GM18511 (cell line): ENCODE measurements around the gene GCNT2.
"Not testable (repeated sequence)": the region's sequence is repeated elsewhere in the genome, so short reads cannot be mapped to it uniquely, and the experiment has no call there.

Source experiments
- ATAC-seq: cut with Tn5 transposase; IDR thresholded peaks from one replicate; pipeline ENCODE4 v1.9.1; 2021; ENCODE audit warnings: mild to moderate bottlenecking, moderate library complexity; ENCODE audit not compliant: unreplicated experiment

GCNT2 gene

DNA sequence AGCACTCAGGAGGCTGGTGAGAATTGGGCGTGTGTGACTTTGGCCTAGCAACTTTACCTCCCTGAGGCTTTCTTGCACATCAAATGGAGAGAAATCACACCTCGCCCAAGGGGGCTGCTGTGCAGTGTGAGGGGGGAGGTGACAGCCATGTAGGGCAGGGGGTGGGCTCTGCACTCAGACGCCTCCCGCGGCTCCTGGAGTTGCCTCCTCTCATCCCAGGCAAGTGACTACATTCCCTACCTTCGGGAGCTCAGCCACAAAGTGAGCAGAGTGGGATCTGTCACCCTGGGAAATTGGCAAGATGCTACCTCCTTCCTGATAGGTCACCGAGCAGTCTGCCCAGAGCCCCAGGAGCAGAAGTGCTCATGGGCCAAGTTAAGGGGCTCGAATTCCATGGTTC is 56.0 kb downstream of the GCNT2 start:
- no peak for ATAC-seq

DNA sequence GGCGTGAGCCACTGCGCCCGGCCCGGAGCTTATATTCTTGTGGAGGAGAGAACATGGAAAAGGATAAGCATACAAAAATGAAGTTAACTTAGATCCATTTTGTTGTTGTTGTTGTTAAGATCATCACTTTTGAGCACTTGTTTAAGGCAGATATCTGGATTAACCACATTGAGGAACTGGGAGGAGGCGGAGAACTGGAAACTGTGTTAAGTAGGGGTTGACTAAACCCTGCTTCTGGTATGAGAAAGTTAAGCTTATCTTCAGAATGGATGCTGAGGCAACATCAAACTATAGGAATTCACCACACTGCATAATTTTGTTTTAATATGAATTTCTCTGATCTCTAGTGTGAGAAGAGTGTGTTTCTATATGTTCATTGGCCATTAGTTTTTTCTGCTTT is 57.6 kb downstream of the GCNT2 start:
- no peak for ATAC-seq

DNA sequence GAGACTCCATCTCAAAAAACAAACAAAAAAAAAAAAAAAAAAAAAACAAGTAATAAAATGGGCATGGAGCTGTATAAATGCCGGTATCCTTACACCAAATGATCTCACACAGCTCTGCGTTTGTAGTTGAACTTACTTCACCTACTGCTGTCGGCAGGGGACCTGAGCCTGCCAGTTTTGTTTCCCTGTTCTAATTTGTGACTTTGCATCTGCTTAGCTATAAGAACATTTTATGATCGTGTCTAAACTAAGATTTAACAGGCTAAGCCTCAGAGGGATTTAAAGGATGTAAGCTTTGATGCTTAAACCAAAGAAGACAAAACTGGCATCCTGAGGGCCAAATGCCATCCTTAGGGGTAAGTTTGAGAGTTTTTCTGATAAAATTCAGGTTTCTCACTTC is 58.7 kb downstream of the GCNT2 start:
- no peak for ATAC-seq

- no peak for ATAC-seq
Measured at GRCh38 chr6:10580570-10580969, 59.4 kb downstream of the GCNT2 start.

DNA sequence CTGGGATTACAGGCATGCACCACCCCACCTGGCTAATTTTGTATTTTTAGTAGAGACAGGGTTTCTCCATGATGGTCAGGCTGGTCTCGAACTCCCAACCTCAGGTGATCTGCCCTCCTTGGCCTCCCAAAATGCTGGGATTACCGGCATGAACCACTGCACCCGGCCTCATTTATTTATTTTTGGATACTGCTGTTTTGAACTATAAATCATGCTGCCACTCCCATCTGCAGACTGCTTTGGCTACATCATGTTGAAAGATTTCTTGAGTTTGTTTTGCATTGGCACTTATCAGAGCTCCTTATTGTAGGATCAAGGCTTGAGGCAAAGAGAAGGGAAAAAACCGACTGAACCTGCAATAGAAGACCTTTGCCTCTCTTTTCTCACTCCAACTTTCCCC is 60.3 kb downstream of the GCNT2 start:
- not testable (repeated sequence) for ATAC-seq

DNA sequence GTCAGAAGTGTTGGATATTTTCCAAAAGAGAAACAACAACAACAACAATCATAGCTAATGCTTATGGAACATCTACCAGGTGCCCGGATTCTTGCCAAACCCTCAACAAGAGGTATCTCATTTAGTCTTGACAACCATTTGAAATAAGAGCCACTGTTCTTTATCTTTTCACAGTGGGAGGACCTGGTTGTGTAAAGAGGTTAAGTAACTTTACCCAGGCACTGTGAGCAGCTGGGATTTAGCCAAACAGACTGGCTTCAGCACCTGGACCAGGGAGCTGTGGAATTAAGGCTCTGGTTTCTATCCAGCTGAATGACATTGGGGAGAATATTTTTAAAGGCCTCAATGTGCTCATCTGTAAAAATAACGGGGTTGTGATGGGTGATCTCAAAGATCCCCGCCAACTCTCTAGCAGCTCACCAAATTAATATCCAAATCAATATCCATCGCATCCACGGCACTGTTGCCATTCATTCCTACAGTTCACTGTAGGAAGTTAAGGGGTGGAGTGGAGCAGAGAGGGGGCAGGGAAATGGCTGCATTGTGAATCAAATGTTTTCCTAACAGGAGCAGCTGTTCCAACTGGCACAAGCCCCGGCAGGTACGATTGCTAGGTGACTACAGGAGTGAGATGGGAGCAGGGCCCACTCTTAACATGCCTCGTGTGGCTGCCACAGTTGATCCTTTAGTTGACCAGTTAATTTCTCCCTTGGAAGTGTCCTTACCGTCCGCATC is 61.8 kb downstream of the GCNT2 start:
- ATAC-seq = no peak

DNA sequence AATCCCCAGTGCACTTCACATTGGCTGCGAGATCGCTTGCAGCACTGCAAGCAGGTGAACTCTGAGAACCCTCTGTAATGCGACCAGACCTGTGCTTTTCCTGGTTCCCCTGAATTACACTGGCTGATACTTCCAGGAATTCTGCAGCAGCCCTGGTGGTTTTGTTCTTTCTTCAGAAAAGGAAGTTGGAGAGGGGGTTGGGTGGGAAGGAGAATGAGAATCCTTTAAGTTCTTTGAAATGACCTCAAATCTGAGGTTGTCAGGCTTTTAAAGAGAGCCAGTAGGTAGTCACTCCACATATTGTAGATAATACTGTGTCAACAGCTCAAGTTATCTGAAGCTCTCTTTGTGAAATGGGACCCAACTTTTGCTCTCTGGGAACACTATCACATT is 62.4 kb downstream of the GCNT2 start:
- ATAC-seq = no peak

DNA sequence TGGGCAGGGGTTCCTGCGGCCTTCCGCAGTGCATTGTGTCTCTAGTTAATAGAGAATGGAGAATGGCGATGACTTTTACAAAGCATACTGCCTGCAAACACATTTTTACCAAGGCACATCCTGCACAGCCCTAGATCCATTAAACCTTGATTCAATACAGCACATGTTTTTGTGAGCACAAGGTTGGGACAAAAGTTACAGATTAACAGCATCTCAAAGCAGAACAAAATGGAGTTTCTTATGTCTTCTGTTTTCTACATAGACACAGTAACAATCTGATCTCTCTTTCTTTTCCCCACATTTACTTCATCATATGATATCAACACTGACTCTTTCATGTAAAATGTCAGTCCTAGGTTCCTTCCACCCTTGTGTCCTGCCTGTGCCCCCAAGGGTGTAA is 63.5 kb downstream of the GCNT2 start:
- no peak for ATAC-seq

GRCh38 chr6:10585209-10585845 is 64.2 kb downstream of the GCNT2 start:
- ATAC-seq = no peak

DNA sequence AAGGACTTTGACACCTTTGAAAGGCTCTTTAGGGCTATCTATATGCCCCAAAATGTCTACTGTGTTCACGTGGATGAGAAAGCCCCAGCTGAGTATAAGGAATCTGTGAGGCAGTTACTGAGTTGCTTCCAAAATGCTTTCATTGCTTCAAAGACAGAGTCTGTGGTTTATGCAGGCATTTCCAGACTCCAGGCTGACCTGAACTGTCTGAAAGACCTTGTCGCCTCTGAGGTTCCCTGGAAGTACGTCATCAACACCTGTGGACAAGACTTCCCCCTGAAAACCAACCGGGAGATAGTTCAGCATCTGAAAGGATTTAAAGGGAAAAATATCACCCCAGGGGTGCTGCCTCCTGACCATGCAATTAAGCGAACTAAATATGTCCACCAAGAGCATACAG is 65.2 kb downstream of the GCNT2 start:
- no peak for ATAC-seq

DNA sequence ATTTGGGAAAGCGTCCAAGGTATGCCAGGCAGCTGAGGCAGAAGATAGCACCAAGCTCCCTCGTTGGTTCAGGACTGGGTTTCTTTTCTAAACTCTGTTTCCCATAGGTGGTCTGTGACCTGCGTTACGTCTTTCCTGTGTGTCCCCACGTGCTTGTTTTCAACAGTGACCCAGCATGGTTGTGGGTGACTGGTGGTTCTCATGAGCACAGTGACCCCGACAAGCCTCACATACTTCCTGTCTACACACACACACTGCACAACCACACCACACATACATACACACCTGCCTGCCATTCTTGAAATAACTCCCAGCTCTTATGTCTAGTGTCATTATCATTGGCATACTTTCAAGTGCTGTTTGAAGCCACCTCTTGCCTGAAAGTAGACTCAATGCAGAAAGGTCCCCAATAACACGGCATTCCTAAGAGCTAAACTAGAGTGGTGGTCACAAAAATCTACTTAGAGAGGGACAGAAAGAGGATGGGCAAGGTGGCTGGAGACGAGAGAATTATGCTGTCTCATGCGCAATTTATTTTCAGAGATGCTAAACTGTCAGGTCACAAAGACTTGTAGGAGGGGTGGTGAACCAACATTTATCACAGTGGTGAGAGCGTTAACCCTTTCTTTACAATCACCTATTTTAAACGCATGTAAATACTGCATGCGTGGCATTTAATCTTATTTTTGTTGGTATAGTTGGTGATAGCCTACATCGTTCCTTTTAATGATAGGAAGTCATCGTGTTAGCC is 66.7 kb downstream of the GCNT2 start:
- peak; percentile 69 for ATAC-seq

- no peak for ATAC-seq
Measured at GRCh38 chr6:10588562-10589428, 67.6 kb downstream of the GCNT2 start.

DNA sequence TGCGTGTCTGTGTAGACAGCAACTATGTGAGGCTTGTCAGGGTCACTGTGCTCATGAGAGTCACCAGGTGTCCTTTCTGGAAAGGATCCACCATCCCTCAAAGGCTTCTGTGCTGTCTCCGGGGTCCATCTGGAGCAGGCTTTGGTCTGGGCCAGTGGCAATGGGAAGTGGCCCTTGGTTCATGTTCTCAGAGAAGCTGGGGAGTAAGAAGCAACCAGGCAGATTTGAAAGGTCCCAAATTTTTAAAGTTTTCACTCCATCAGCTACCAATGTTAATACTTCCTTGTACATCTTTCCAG is 68.2 kb downstream of the GCNT2 start:
- ATAC-seq = no peak

GRCh38 chr6:10589983-10590382 is 68.8 kb downstream of the GCNT2 start:
- ATAC-seq = no peak

DNA sequence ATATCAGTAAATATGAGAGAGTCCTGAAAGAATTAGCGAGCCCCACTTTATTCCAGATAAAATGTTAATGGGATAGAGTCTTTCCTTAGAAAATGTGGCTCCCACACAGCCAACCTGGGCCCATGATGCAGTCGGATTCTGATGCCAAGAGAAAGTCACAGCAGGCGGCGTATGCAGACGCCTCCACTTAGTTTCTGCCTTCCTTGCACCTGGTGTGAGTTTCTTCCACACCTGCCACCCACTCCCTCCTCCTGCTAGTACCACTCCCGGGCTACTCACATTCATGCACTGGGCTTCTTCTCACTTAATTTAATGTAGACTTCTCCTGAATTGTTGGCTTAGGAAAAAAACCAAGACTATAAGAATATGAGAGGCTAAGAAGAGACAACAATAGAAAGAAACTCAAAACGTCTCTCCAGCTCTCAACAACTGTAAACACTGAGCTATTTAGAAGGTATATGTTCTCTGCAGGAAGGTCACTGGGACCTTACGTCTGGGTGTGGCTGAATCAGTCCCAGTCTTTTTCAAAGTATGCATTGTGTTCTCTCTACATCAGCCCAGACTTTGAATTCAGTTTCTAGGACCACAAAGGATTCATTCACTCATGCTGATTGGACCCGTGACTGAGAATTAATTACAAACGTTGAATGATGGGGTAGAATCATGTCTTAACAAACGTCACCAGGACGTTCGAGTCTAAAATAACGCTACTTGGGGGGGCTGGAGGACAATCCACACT is 70.4 kb downstream of the GCNT2 start:
- ATAC-seq = no peak

- ATAC-seq = no peak
Measured at GRCh38 chr6:10595731-10596664, 74.8 kb downstream of the GCNT2 start.

DNA sequence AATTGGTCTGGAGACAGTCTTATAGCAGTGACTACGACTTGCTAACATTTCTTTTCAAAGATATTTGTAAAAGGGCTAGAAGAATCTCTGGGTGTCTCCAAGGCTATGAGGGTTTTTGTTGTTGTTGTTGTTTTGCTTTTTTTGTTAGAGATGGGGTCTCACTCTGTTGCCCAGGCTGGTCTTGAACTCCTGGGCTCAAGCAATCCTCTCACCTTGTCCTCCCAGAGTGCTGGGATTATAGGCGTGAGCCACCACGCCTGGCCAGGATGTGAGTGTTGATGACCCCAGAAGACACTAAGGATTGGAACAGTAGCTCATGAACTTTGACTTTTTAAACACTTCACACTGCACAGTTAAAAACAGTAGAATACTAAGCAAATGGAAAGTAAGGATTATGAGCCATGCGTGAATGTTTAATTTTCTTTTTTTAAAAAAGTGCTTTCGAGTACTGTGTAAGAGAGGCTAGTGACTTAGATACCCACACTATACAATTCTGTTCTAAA is 76.4 kb downstream of the GCNT2 start:
- no peak for ATAC-seq

GRCh38 chr6:10598084-10598960 is 77.2 kb downstream of the GCNT2 start:
- ATAC-seq = no peak
